Renal pelvis (tissue), 12 donors: ENCODE measurements around the gene NDST1. TPM values are rescaled to one million over a fixed set of nuclear protein-coding genes. Genes with fewer than 3 reads are reported as not detected.
A peak's percentile ranks its signal among the peaks of the same experiment; 100 is the strongest.
"Not testable (repeated sequence)": the region's sequence is repeated elsewhere in the genome, so short reads cannot be mapped to it uniquely, and the experiment has no call there.

Experiments
- DNase-seq: peaks from one replicate; pipeline ENCODE4 v3.0.0-alpha.2; 2013
- long read RNA-seq, 16 experiments: transcript quantifications; one replicate each; lab custom pipeline, GENCODE V29; 2026
- polyA plus RNA-seq, 3 donors: library from polyadenylated mRNA; unstranded; fragments of 120-200 nt; gene quantifications; one replicate each; pipeline ENCODE4 v1.2.1, GENCODE V29; 2013; ENCODE audit not compliant: insufficient read length in 3 of 3

NDST1 gene
- polyA plus RNA-seq: 10 to 100 TPM; 56.8 to 67.7 (median 61.9) TPM
- long read RNA-seq, donor 1: 0 reads
- long read RNA-seq, donor 2: 0 reads
- long read RNA-seq, donor 3: 0 reads
- long read RNA-seq, donor 4, partial matches to known transcripts: 0 of 2 reads
- long read RNA-seq, donor 4, other reads (novel, unspliced or antisense): 0 of 2 reads
- long read RNA-seq, donor 5: 0 reads
- long read RNA-seq, donor 6: 0 reads
- long read RNA-seq, donor 7, partial matches to known transcripts: 0 of 6 reads
- long read RNA-seq, donor 7, other reads (novel, unspliced or antisense): 5 of 6 reads
- long read RNA-seq, donor 8, partial matches to known transcripts: 0 of 1 reads
- long read RNA-seq, donor 8, other reads (novel, unspliced or antisense): 0 of 1 reads
- long read RNA-seq, donor 9, partial matches to known transcripts: 0 of 1 reads
- long read RNA-seq, donor 9, other reads (novel, unspliced or antisense): 0 of 1 reads
- long read RNA-seq, donor 10, partial matches to known transcripts: 0 of 1 reads
- long read RNA-seq, donor 10, other reads (novel, unspliced or antisense): 0 of 1 reads
- long read RNA-seq, donor 11: 0 reads
- long read RNA-seq, donor 12, partial matches to known transcripts: 0 of 2 reads
- long read RNA-seq, donor 12, other reads (novel, unspliced or antisense): 0 of 2 reads
- long read RNA-seq, donor 13: 0 reads
- long read RNA-seq, donor 14, partial matches to known transcripts: 0 of 3 reads
- long read RNA-seq, donor 14, other reads (novel, unspliced or antisense): 0 of 3 reads
- long read RNA-seq, donor 15, partial matches to known transcripts: 9 of 11 reads
- long read RNA-seq, donor 15, other reads (novel, unspliced or antisense): 0 of 11 reads
- long read RNA-seq, donor 16, partial matches to known transcripts: 51 of 51 reads
- long read RNA-seq, donor 16, other reads (novel, unspliced or antisense): 0 of 51 reads

DNA sequence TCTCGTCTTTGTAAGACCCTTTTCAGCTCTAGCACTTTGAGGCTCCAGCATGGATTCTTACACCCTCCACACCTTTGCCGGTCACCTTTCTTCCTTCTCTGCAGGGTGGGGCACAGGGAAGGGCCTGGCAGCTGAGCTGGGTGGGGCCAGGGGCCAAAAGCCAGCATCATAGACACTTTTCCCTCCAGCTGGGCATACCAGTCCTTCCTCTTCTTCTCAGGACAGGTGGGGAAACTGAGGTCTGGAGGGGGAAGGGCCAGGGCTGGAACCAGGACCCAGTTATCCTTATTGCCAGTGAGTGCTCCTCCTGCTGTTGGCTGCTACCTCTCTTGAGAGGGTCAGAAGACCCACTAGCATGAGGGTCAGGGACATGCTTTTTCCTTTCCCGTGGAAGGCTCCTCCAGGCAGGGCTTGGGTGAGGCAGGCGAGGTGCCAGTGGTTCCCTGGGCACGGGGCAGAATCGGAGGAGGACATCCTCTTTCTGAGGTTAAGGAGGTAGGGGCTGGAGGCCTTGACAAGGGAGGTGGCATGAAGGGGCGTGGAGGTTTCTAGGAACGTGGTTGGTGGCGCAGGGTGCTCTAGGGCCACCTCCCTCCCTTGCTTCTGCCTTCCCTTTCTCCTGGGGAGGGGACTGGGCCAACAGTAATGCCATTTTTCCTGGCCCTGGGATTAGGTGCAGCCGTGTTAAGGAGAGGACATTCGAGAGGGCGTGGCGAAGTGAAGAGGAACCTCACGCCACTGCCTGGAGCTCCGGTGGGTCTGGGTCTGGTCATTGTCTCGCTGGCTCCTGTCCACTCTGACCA lies at the start of gene NDST1:
TSS of gene NDST1 (plus strand) at position 658 of the 803 bp plus-strand sequence. CDS start 13,124 bp downstream, outside the sequence.
- no peak for DNase-seq

DNA sequence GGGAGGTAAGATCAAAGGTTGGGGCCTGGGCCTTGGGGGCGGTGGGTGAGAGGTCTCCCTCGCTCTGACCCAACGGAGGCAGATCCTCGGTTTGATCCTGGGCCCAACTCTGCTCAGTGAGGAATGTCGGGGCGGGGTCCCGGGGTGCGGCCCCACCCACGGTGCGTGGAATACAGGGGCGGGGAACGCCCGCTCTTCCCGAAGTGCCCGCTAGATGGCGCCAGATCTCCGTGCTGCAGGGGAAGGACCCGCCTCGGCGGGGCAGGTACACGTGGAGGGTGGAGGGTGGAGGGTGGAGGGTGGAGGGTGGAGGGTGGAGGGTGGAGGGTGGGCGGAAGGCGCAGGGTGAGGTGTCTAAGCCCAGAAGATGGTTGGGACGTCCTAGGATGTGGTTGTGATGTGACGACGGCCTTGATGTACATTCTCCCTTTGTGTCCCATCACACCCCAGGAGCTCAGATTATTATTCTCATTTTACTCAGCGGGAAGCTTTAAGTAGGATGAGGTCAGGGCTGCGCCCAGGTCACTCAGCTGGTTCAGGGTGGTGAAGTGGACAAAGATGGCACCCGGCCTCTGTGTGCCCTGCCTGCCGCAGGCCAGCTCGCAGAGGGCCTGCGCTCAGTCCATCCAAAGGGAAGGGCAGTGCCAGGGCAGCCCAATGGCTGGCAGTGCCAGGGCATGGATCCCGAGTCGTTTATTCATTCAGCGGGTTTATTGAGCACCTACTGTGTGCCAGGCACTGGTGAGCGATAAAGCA lies 49.0 kb upstream of the NDST1 start:
- no peak for DNase-seq

DNA sequence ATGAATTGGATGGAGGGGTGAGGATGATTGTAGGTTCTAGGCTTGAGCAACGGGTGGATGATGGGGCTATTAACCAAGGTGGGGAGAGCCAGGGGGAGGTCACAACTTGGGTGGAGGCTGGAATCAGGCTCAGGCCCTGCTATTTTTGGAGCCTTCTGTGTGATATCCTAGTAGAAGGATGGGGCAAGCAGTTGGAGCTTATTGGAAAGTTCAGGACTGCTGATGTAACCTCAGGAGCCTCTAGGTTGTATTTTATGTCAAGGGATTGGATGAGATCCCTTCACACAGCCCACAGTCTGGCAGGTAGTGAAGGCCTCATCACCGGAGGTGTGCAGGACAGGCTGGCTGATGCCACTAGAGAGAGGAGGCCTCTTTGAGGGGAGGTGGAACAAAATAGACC lies 47.1 kb upstream of the NDST1 start:
- DNase-seq: no peak

DNA sequence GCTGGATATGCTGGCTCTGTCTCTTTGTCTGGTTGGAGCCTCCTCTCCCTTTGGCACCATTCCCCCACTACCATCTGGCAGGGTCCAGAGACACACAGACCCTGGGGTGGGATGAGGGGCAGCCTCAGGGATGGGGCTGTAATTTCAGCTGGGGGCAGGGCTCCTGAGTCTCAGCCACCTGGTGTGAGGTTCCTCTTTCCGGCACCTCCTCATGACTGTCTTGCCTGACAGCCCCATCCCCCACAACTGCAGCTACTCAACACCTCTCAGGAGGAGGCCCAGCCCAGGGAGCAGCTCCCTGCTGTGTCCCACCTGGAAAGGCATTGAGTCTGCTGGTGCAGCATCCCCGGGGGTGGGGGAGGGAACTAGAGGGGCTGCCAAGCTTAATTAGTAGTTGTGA lies 46.7 kb upstream of the NDST1 start:
- no peak for DNase-seq

DNA sequence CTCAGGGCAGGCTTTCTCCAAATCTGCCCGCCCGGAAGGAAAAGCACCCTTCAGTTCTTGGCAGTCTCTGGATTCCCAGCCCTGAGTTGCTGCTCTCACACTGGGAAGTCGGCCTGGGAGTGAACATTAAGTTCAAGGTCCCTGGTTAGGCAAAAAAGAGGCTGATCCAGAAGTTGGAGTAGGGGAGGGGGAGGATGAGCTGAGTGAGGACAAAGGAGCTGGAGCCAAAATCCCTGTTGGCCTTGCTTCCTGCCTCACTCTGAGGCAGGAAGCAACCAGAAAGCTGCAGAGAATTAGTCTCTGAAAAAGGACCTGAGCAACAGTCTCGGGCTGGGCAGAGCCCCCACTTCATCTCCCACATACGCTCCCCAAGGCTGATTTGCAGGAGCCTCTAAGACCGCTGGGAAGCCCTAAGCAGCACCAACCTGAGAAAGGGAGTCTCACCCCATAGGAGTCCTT lies 43.3 kb upstream of the NDST1 start:
- DNase-seq: no peak

DNA sequence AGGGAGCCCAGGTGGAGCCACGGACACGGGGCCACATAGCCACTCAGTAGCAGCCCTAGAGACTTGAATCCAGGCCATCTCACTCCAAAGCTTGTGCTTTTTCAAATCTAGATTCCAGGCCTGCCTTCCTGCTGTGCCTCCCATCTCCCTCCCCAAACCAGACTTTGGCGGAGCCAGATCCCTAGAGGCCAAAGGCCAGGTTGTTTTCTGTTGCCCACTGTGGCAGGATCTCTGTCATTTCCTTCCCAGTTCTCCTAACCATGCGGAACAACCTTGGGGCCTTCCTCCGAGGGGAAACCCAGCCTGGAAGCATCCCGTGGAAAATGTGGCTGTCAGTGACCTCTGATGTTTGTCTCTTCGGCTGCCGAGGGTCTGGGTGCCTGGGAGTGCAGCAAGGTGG lies 42.0 kb upstream of the NDST1 start:
- DNase-seq: no peak

DNA sequence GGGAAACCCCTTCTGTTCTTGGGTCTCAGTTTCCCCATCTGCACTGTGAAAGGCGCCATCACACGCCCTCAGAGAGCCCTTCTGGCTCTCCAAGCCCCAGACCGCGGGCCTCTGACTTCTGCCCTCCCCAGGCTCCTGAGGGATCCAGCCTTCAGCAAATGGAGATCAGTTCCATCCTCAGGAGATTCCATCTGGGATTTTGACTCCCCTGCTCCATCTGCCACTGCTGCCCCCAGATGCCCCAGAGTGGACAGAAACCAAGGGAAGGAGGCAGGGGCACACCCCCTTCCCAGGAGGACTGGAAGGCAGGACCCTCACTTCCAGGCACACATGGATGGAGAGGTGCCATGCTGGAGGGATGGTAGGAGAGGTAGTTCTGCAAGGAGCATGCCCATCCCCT lies 39.7 kb upstream of the NDST1 start:
- no peak for DNase-seq

DNA sequence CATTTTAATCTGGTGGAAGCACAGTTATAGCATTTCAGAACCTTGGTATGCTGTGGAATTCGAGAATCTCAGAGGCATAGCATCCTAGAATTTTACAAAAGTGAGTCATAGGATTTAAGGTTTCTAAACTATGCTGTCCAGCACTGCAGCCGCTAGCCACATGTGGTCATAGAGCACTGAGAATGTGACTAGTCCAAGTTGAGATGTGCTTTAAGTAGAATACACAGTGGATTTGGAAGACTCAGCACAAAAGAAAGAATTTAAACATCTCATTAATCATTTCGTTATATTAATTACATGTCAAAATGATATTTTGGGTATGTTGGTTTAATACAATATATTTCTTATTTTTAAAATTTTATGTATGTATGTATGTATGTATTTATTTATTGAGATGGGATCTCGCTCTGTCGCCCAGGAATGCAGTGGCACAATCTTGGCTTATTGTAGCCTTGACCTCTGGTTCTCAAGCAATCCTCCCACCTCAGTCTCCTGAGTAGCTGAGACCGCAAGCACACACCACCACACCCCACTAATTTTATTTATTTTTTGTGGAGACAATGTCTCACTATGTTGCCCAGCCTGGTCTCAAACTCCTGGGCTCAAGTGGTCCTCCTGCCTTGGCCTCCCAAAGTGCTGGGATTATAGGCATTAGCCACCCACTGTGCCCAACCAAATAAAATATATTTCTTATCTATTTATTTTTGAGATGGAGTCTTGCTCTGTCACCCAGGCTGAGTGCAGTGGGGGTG lies 38.0 kb upstream of the NDST1 start:
- DNase-seq: no peak

DNA sequence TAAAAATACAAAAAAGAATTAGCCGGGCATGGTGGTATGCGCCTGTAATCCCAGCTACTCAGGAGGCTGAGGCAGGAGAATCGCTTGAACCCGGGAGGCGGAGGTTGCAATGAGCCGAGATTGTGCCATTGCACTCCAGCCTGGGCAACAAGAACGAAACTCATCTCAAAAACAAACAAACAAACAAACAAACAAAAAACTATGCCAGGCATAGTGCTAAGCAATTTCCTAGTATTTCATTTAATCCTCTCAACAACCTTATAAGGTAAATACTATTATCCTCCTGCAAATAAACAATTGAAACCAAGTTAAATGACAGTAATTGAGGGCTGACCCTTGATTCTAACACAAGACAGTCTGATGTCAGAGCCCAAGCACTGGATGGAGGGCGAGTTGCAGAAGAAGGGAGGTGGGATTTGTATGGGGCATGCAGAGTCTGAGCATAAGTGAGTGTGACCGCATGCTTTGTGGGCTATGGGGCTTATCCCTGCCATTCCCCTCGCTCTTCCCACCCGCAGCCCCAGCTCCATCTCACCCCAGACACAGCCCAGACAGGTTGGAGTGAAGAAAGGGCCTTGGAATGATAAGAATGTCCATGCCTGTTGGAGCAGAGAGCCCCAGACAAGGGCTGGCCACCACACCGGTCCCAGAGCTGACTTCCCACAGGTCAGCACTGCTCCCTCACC lies 34.1 kb upstream of the NDST1 start:
- DNase-seq: no peak

DNA sequence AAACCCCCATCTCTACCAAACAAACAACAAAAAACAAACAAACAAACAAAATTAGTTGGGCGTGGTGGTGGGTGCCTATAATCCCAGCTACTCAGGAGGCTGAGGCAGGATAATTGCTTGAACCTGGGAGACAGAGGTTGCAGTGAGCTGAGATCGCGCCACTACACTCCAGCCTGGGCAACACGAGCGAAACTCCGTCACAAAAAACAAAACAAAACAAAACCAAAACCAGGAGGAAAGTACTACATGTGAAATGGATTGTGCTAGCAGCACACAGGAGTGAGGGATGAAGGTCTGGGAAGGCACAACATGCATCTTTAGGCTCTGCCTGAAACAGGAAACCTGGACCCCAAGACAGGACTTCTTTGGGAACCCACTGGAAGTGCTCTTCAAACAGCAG lies 31.4 kb upstream of the NDST1 start:
- not testable (repeated sequence) for DNase-seq

DNA sequence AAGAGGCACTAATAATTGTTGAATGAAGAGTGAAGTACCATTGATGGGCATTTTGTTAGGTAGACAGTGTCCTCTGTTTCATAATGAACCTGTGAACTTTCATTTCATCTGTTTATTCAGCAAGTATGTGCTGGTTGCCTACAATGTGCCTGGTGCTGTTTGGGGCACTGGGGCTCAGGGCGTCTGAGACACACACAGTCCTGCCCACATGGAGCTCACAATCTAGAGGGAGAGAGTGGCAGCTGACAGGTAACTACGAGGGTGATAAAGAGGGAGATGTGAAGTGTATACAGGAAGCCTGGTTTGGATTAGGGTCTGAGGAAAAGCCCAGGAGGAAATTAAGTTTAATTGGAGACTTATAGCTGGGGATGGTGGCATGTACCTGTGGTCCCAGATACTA lies 28.5 kb upstream of the NDST1 start:
- no peak for DNase-seq

DNA sequence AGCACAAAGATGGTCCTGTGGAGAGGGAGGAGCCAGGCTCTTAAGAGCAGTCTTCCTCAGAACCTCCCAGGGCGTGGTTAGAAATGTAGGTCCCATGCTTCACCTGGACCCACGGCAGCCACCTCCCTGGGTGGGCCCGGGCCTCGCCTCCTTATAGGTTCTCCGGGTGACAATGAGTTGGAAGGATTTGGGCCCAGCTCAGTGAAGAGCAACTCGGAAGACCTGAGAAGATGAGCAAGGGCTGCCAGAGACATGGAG lies 26.3 kb upstream of the NDST1 start:
- DNase-seq: no peak

DNA sequence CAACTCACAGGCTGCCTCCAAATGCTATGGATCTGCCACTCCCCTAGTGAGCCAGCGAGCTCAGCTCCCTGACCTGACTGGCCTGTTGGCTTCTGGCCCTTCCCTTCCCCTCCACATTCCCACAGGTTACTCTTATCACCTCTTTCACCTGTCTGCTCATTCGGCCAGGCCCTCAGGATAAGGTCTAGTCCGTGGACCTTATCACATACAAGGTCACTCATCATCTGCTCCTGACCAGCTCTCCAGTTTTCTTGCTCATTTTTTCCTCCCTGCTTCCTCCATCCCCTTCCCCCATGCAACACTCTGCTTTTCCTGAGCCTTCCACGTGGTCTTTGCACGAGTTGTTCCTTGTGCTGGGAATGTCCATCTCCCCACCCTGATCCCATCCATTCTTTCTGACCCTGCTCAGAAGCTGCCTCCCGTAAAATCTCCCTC lies 25.9 kb upstream of the NDST1 start:
- no peak for DNase-seq

DNA sequence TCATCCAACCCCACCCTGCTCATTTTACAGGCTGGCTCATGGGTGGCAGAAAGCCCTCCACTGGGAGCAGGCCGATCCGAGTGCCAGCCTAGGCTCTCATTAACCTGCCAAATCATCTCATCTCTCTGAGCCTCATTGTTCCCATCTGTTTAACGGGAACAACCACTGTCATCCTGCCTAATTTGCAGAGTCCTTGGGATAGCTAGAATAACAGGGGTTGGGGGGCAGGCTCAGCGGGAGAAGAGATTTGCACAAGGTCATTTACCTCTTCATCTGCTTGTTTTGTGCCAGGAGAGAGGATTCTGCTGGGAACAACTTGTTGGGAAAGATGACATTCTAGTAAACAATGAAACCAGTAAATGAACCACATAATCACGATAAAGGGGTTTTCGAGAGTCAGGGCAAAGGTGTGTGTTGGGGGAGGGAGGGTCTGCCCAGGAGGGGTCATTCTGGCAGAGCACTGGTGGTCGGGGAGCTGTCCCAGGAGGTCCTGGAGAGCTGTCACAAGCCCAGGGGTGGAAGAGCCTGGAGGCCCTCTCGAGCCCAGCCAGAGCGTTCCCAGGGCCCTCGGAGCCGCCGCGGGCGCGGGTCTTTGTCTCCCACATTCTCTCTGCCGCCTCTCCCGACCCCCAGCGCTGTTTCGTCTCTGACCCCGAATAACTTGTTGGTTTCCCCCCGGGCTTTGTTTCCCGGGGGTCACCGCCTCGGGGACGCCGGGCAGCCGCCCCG lies 22.8 kb upstream of the NDST1 start:
- no peak for DNase-seq

DNA sequence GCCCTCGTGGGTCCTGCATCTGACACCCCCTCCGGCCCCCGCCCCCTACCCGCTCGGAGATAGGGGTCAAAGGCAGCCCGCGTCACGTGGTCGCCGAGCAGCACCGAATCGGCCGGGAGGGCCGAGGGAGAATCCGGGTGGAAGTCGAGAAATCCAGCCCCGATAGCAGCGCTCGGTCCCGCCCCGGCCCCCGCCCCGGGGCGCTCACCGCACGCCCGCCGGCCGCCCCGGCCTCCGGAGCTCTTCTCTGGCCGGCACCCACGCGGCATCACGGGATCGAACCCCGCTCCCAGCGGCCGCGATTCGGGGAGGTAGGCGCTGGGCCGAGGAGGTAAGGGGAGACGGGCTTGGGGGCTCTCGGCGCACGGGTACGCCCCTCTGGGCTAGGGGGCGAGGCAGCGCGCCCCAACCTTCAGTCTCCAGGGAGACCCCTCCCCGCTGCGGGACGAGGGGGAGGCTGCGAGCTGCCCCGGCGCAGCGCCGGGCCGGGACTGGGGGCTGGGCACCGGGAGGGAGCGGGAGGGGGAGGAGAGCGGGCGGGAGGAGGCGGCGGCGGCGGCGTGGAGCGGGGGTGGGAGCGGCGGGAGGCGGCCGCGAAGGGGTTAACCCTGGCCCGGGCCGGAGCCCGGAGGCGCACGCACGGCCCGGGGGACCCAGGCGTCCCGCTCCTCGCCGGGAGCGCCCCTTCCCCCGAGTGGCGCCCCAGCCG lies 22.1 kb upstream of the NDST1 start:
- DNase-seq: peak; percentile 62

DNA sequence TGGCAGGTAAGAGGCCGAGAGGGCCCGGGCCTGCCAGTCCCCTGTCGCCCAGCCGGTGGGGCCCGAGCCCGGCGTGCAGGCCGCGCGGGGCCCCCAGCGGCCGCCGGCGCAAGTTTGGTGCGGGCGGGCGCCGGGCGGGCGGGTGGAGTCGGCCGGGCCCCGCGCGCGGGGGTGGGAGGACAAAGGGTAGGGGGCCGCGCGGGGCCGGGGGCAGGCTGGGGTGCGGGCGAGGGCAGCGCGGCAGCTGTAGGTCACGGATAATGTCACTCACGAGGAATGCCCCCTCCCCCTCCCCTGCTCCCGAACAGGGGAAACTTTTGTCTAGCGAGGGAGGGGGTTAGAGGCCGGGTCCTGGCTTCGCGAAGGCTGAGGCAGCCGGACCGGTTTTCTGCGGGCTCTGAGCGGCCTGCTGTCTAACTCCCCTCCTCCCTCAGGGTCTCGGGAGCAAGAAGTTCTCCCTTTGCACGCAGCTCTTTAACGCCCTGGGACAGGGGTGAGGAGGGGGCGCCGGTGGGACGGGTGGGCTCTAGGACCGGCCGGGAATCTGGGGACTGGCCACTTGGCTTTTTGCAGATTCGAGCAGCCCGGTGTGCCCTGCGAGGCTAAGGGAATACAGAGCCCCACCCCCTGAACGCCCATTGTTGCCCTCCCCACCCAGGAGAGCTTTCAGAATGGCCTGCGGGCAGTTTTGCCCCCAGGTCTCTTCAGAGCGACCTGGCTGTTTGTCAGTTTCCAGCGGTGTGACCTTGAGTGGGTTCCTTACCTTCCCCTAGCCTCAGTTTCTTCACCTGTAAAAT lies 21.3 kb upstream of the NDST1 start:
- DNase-seq: peak; percentile 84

DNA sequence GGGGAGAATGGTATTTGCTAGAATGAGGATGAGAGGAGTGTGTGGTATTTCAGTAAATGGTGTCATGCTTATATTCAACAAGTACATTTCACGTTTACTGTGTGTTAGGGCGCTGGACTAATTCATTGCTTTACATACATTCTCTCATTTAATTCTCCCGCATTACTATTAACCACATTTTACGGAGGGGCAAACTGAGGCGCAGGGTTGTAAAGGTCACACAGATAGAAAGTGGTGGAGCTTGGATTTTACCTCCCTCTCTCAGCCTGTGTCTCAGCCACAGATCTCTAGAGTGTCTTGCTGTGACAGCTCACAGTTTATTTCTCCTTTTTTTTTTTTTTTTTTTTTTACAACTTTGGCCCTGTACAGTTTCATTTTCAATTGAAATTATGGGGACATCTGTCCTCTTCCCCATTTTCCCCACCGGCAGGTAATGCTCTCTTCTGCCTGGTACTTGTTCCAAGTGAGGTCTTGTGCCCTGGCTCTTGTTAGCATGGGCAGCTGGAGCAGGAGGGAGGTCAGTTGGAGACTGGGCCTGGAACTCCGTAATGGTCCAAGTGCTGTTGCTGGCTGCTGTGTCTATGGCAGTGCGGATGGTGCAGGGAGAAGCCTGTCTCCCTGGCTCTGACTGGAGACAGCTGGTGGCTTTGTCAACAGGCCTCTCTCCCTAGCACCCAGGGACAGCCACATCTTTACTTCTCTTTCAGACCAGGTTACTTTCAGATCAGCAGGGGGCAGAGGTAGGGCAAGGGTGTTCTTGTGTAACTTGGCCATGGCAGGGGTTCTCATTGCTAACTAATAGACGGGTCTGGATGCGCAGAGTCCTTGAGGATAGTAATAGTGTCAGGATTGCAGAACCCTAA lies 20.5 kb upstream of the NDST1 start:
- no peak for DNase-seq
